Measurements from ENCODE around the gene ZNF501. TPM values are rescaled to one million over a fixed set of nuclear protein-coding genes. Genes with fewer than 3 reads are reported as not detected.

Gene ZNF501
- not detected in 2 replicates for total RNA-seq (2014; rRNA removed; shearing (Covaris generic))

DNA sequence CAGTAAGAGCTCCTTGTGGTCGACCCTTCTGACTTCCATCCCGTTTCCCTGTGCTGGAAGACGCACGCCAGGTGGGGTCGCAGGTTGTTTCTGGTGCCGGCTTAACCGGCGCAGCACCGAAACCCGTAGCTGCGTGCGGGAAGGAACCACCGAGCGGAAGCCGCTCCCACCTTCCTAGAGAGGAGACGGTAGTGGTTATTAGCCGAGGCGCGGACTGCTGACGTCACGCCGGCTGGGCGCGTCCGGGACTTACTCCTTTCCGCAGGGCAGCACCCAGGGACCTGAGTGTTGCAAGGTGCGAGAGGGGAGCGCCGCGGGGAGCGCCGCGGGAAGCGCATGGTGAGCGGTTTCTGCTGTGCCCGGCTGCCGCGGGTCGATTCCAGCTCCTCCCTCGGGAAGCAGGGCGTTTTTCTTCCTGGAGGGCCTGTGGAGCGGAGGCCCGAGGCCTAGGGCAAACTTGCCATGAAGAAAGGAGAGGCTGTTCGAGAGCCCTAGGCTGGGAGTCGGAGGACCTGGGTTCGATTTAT, at the start of gene ZNF501:
Gene ZNF501, plus strand, starts transcription at position 252 of the 527 bp plus-strand sequence. CDS start 4,787 bp downstream, outside the sequence.
- no peak for DNase-seq (ENCODE audit: low spot score)

DNA sequence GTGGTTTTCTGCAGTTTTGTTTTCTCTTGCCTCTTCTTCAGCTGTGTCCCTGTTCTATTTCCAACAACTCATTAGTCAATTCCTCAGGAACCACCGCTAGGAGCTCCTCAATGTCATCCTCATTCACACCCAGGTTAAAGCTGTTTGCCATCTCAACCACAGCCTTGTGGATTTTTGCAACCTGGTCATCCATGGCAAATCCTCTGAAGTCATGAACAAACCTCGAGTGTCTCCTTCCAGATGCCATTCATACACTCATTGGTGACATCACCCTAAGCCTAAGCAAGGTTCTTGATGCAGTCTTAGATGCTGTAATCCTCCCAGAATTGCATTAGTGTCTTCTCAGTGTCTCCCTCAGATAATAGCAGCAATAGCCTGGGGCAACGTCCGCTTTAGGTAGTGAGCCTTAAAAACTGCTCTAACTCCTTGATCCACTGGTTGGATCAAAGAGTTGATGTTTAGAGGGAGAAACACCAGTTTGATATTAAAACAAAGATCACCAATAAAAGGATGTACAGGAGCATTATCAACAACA, 48.4 kb upstream of the ZNF501 start:
- DNase-seq (ENCODE audit: low spot score) = no peak

DNA sequence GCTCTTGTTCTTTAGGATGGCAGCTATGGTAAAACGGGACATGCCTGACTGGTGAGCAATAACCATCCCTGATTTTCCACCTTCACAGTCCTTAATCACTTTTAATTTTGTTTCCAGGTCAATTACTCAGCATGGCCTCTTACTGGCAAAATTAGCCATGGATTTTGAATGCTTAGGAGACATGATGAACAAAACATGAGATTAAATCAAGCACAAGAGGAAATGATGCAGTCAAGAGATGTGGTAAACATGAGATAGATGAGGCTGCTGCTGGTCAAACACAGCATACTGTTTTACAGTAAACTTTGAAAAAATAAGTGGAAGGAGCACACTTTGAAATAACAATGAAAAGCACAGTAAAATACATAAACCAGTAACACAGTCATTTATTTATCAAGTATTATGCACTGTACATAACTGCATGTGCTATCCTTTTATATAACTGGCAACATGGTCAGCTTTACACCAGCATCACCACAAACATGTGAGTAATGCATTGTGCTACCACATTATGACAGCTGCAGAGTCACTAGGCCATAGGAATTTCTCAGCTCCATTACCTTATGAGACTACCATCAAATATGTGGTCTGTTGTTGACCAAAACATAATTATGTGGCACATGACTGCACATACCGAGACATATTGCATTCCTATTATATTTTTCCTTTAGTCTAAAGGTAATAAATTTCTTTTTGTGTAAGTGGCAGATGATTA, 47.1 kb upstream of the ZNF501 start:
- peak; percentile 48 for DNase-seq (ENCODE audit: low spot score)

DNA sequence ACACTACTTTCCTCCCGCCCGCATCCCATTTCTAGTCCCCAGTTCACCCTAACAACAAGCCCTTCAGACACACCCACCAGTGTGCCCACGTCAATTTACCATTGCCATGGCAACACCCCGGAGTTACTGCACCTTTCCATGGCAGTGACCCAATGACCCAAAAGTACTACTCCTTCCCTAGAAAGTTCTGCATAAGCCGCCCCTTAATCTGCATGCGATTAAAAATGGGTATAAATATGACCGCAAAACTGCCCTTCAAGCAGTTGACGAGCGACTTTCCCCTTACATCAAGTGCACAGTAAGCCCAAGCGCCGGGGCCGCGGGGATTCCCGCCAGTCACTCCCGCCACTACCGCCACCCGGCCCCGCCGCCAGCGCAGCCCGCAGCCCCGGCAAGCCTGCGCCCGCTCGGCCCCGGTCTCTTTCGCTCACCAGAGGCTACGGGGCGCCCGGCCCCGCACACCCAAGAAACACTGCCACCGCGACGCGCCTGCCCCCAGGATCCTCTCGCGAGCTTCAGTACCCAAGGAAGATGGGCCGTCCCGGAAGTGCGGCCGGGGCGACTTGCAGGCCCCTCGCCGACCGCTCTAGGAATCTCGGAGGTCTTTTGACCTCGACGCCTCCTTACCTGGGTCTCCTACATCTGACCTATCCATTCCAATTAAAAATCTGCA, 44.2 kb upstream of the ZNF501 start:
- no peak for DNase-seq (ENCODE audit: low spot score)

DNA sequence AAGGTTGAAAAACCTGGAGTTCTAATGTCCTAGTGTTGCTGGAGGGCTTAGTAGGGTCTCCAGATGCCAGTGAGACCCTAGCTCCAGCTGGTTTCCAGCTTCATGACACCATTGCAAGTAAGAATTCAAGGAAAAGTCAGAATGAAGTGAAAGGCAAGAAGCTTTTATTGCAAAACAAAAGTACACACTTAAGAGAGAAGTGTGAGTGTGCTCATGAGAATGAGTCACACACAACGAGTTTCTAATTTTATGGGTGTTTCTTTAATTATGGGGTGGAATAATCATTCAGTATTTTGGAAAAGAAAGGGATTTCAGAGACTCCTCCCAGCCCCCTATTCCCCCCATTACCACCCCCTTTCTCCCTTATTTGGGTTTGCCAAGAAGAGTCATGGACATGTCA, 41.5 kb upstream of the ZNF501 start:
- DNase-seq (ENCODE audit: low spot score) = no peak

DNA sequence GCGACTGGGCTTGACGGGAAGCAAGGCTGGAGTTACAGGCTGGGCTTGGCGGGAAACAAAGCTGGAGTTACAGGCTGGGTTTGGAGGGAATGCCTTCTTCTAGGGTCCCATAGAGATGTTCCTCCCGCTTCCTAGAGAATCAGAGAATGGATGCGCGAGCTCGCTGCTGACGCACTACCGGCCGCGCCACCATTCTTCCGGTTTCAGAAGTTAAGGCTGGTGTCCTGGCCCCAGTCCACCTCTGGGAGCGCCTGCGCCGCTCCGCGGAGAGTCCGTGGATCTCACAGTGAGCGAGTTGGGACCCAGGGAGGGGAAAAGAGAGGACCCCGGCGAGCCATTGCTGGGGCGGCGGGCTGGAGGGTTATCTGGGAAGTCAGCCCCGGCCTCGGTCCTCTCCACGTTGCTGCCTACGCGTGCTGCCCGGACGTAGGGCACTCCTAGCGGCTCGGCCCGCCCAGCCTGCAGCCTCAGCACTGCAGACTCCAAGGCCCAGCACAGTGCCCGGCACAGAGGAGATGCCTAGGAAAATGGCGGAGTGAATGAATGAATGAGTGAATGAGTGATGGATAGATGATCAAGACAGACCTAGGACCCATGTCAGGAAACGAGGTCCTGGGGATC, 16.9 kb upstream of the ZNF501 start, which contains the start of gene ZNF502:
Gene ZNF502, plus strand, starts transcription at position 206 of the 621 bp plus-strand sequence. CDS start 7,602 bp downstream, outside the sequence.
- peak; percentile 14 for DNase-seq (ENCODE audit: low spot score)

DNA sequence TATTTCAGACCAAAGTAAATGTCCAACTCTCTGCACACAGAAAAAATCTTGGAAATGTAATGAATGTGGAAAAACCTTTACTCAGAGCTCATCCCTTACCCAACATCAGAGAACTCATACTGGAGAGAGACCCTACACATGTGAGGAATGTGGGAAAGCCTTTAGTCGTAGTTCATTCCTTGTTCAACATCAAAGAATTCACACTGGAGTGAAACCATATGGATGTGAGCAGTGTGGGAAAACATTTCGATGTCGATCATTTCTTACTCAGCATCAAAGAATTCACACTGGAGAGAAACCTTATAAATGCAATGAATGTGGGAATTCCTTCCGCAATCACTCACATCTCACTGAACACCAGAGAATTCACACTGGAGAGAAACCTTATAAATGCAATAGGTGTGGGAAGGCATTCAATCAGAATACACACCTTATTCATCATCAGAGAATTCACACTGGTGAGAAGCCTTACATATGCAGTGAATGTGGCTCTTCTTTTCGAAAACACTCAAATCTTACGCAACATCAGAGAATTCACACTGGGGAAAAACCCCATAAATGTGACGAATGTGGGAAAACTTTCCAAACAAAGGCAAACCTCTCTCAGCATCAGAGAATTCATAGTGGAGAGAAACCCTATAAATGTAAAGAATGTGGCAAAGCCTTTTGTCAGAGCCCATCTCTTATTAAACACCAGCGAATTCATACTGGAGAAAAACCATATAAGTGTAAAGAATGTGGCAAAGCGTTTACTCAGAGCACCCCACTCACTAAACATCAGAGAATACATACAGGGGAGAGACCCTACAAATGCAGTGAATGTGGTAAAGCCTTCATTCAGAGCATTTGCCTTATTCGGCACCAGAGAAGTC, 8.0 kb upstream of the ZNF501 start:
- no peak for DNase-seq (ENCODE audit: low spot score)

DNA sequence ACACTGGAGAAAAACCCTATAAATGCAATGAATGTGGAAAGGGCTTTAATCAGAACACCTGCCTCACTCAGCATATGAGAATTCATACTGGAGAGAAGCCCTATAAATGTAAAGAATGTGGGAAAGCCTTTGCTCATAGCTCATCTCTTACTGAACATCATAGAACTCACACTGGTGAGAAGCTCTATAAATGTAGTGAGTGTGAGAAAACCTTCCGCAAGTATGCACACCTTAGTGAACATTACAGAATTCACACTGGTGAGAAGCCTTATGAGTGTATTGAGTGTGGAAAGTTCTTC, 7.4 kb upstream of the ZNF501 start:
- no peak for DNase-seq (ENCODE audit: low spot score)

DNA sequence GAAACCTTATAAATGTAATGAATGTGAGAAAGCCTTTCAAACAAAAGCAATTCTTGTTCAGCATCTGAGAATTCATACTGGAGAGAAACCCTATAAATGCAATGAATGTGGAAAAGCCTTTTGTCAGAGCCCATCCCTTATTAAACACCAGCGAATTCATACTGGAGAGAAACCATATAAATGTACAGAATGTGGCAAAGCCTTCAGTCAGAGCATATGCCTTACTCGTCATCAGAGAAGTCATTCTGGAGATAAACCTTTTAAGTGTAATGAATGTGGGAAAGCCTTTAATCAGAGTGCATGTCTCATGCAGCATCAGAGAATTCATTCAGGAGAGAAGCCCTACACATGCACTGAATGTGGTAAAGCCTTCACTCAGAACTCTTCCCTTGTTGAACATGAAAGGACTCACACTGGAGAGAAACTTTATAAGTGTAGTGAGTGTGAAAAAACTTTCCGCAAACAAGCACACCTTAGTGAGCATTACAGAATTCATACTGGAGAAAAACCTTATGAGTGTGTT, 5.3 kb downstream of the ZNF501 start:
- DNase-seq (ENCODE audit: low spot score) = no peak

DNA sequence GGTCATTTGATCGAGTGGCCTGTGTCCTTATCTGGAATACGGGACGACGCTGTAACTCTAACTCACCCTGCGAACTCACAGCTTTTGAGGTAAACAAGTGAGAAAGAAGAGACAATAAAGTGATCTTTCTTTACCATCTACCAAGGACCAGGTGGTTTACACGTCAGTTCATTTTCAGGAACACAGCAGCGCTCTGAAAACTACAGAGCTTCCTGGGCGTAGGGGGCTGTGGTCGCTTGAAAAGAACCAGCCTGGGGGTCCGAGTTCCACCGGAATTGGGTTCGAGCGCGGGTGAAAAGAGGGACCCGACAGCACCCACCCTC, 31.6 kb downstream of the ZNF501 start:
- peak; percentile 4 for DNase-seq (ENCODE audit: low spot score)

DNA sequence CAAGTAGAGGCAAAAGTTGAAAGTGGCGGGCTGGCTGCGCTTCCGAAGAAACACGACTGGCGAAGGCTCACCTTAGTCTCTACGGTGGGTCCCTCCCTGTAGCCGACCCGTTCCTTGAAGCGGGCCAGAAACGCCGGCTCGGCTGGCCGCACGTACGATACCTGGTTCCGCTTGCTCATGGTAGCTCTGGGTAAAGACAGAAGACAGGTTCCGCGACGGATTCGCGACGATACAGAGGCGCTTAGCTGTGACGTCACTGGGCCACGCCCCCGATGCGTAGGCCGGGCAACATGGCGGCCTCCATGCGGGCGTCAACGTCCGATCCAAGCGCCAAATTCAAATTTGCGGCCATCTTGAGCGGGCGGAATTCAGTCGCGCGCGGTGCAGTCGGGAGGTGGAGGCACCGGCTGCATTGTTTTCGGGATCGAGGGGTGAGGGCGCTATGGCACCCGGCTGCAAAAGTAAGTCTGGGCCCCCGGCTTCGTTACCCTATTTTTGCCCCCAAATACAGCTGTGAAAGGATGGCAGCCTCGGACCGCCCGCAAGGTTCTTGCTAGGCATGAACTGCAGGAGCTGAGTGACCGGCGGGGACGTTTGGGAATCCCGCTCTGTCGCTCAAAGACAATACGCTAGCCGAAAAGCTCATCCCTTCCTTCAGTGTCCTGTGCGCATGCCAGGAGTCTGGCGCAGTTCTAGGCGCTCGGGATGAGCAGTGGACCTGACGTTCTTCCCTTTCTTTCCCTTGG, 32.2 kb downstream of the ZNF501 start, which contains the start of the genes KIAA1143 and KIF15:
Gene KIAA1143, minus strand, starts transcription at position 196 of the 746 bp plus-strand sequence. Its CDS starts 17 bp downstream, at position 179.
Gene KIF15, plus strand, starts transcription at position 371 of the 746 bp plus-strand sequence. Its CDS starts 72 bp downstream, at position 443.
- DNase-seq (ENCODE audit: low spot score) = peak; percentile 88

DNA sequence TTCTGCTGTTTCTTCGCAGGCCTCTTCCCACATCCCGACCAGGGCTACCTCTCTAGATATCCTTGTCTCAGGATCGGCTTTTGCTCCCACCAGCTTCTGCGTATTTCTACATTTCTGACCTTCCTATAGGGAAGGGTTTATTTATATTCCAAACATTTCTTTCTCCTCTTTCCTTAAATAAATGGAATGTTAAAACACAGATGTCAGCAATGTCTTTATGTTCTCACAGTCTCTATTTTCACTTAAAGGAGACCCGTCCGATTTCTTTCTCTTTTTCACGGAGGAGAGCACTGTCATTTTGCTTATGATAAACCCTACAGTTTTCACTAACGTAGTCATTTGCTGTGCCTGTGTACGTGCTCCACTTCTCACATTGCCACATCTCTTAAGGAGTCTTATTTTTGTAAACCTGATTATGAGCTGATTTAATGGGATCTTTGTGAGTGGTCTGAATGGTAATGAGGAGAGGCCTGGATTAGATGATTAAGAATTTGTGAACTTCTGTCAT, 32.8 kb downstream of the ZNF501 start:
- DNase-seq (ENCODE audit: low spot score) = no peak

DNA sequence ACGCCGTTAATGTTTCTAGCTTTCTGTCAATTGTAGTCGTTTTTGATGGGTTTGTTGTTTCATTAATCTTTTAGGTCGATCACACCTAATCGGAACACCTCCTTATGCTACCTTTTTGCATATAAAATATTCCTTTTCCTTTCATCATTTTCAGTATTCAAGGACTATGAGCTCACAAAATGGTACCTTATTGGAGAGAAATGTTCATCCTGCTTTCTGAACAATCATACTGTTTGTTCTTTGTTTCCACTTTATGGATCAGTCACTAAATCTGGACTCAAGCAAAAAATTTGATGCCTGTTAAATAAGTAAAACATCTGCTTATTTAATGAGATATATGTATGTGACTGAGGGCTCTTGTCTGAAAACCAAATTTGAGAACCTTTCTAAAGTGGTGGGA, 33.3 kb downstream of the ZNF501 start:
- DNase-seq (ENCODE audit: low spot score) = no peak

DNA sequence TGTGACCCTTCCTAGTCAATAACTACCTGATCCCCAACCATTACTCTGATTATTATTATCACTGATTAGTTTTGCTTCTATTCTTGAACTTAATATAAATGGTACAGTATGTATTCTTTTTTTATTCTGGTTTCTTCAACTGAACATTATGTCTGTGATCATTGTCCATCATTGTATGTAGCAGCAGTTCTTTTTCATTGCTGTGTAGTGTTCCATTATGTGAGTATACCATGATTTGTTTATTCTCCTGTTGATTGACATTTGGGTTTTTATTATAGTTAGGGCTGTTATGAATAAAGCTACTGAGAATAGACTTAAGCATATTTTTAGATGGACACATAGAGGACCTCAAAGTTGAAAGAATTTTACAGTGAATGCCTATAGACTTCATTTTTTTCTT, 34.8 kb downstream of the ZNF501 start:
- DNase-seq (ENCODE audit: low spot score) = no peak

DNA sequence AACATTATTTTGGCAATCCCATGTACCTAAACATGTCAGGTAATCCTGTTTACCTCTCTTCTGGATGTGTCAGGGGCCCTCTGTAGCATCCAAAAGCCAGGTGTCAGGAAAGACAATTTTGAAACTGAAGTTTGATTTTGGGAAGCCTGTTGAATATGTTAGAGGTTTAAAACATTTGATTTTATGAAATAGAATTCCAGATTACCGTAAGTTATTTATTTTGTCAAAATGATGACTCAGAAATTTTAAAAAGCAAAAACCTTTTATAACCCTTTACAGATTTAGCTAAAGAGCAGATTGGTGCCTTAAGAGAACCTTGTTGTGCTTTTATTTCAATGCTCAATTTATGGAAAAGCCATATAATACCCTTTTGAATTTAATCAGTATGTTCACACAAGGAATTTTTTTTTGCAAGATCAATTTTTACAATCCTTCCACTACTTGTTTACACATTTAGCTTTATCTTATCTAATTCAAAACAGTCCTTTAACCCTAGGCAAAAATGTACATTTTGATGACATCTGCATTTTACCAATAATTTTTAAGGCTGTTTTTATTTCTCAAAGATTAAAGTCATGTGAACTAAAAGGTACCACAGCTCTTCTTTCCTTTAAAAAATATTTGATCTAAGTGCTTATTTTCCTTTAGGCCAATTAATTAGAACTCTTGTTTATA, 42.1 kb downstream of the ZNF501 start:
- DNase-seq (ENCODE audit: low spot score) = no peak

DNA sequence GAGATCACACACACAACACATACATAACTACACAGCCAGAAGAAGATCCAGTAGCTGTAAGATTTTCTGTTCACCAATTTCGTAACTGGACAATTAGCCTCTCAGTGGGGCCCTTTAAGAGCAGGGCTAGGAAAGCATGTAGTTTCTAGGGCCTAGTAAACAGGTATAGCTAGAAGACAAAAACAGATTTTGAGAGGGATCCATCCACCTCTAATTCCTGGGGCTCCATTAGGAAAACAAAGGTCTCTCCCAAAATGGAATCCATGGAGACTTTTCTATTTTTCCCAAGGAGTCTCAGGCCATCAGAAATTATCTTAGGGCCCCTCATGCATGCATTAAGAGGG, 42.6 kb downstream of the ZNF501 start:
- no peak for DNase-seq (ENCODE audit: low spot score)

DNA sequence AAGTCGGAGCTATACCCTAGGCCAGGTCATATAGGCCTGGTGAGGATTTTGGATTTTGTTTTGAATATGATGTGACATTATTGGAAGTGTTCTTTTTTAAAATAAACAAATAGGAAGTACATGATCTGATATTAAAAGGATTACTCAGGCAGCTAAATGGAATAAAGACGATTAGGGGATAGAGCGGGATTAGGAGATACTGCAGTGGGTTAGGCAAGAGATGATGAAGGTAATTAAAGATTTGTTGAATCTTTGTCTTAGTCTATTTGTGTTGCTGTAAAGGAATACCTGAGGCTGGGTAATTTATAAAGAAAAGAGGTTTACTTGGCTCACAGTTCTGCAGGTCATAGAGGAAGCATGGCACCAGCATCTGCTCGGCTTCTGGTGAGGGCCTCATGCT, 53.5 kb downstream of the ZNF501 start:
- no peak for DNase-seq (ENCODE audit: low spot score)
